ENCODE data around the gene CCDC116.
"Not testable (repeated sequence)": the region's sequence is repeated elsewhere in the genome, so short reads cannot be mapped to it uniquely, and the experiment has no call there.

Gene CCDC116

DNA sequence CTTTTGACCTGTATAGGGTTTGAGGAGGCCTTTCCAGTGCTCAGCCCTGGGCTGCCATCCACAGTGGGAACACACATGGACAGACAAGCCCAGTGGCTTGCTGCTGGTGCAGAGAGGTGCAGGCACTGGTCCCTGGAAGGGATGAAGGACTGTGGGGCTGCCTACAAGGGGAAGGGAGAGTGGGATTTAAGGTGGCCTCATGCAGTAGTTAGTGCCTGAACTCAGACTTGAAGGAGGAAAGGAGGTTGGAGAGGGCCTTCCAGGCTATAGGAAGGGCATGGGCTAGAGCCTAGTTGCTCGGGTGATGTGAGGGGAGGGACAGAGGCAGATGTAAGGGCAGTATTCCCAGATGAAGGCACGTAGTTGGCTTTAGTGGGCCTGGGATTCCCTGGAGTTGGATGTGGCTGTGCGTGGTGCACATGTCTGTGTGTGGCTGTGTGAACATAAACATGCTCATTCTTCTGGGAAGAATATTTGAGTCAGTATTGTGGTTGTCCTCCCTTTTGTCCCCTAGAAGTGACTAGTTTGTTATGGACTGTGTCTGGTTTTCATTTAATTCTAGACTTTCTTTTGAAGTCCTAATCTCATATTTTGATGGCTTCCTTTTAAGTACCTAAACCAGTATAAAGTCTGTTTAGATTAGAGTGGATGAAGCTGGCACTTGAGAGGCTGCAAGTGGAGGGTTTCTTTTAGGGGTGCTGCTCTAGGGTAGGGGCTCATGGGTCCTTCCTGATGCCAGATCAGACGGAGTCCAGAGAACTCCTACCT, 21.2 kb upstream of the CCDC116 start:
- no peak for DNase-seq

DNA sequence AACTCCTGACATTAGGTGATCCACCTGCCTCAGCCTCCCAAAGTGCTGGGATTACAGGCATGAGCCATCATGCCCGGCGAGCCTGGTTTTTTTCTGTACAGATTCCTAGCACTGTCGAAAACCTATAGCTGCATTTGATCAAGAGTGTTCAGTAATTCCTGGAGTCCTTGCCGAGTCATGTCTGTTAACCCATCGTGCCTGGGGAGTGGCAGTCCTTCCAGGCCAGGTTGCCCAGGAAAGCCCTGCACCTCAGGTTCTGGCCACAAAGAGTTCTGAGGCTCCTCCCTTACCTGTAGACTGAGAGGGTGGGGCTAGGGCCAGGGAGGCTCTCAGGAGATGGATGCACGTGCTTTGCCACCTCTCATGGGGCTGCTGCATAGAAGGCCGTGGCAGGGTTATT, 19.7 kb upstream of the CCDC116 start:
- DNase-seq, result no peak

DNA sequence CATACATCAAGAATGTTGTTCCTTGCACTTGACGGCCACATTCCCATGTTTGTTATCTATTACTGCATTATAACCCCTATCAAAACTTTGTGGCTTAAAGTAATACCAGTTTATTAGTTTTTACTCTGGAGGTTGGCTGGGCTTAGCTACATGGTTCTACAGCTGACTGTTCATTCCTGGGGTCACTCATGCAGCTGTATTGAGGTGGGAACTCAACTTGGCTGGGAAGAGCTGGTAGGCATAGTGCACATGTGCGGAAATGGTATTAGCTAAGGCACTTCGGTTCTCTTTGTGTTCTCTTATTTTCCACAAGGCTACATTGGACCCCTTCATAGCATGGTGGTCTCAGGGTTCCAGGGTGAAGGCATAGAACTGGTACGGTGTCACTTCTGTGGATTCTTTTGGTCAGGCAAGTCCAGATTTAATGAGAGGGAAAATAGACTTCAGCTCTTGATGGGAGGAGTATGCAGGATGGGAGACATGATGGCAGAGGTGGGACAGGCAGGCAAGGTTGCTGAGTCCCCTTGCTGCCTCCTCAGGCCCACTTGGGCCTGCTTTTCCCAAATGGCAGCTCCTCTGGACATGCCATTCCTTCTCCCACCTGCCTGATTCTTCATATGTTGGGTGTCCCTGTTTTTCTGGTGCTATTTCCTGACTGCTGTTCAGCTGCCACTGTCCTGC, 18.9 kb upstream of the CCDC116 start:
- DNase-seq, result no peak

DNA sequence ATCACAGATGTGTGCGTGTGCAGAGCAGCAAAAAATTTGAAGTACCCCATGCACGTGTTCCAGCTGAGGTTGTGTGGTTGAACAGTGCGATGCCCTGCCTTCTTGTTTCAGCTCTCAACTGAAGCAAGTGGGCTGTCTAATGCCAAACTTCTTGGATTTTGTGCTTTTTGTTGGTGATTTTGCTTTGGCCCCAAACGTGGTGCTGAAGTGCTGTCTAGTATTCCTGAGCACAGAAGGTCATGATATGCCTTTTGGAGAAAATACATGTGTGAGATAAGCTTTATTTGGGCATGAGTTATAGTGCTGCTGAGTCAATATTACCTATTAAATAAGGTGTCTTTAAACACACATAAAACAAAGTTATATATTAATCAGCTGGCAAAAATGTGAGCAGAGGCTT, 16.8 kb upstream of the CCDC116 start:
- DNase-seq, result no peak

DNA sequence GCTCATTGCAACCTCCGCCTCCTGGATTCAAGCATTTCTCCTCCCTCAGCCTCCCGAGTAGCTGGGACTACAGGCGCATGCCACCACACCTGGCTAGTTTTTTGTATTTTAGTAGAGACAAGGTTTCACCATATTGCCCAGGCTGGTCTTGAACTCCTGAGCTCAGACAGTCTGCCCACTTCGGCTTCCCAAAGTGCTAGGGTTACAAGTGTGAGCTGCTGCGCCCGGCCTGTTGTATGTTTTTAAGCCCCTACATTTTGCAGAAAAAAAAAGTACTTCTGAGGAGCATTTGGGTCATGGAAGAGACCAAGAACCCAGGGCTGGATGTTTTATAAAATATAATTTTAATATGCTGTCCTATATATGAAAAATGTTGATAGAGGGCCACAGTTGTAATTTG, 15.2 kb upstream of the CCDC116 start:
- not testable (repeated sequence) for DNase-seq

DNA sequence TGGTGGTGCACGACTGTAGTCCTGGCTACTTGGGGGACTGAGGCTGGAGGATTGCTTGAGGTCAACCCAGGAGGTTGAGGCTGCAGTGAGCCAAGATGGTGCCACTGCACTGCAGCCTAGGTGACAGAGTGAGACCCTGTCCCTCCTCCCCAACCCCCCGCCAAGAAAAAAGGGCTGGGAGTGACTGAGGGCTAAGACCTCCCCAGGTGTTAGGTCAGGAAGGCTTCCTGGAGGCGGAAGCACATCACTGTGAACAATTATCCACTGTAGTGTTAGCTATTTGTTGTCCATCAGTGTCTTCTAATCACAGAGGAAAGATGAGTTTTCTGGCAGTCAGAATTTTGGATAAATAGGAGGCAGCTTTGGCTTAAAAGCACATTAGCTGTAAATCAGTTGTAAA, 11.5 kb upstream of the CCDC116 start:
- no peak for DNase-seq

DNA sequence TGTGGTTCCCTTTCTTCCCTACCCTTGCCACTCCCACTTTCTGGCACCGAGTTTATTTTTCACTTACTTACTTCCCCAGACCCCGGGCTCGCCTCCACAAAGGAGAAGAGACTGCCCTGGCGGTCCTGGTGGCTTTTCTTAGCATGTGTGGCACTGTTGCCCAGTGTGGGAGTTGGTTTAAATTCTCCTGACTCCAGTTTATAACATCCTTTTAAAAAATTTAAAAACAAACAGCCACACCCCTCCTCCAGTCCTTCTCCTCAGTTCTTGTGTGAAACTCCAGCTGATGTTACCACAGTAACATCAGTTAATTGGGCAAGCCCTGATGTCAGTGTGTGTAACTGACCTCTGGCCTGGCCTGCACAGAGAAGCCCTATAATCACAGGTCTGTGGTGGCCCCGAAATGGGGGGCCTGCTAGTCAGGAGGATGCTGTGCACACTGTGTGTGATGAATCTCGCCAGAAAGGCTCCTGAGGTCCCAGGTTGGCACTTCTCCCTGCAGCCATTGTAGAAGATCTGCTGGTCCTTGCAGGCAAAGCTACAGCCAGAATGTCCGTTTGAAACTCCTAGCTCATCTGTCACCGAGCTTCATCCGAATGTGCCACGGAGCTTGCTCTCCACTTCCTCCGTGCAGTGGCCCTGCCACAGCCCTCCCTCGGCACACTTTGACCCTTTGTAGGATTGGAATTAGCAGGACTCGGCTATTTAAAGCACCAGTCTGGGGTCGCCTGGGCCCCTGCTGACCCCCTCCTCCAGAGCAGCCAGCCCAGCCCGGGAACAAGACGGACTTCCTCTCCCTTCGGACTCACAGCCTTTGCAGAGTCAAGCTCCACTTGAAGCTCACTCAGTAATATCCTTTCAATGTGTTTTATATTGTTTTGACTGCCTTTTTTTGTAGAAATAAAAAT, 10.3 kb upstream of the CCDC116 start:
- DNase-seq, result no peak

DNA sequence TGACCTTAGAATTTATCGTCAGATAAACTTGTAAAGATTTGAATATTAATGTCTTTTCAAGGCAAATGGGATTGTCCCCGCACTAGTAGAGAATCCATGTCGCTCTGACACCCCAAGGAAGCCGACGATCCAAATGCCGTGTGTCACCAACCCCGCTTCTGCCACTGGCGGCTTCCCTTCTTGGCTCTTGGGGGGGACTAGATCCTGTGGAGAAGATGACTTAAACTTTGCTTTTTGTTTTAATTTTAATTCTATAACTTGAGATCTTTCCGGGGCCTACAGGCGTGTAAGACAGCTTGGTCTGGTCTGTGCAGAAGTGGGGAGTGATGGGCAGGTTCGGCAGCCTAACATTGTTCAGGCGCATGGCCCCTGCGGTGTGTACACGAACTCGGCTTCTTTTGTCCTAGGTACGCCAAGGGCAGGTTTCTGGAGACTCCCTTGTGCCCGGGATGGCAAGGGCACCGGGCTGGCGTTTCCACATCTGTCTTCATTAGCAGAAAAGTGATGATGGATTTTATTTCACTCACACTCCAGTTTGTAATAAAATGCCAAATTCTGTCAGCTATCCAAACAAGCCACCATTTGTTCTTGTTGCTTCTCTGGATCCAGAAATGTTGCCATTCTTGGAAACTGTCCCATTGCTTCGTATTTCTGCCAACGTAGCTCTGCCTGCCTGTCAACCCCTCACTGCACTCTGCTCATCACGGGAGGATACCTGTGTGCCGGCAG, 9.5 kb upstream of the CCDC116 start:
- DNase-seq, result peak; percentile 79 to 93

DNA sequence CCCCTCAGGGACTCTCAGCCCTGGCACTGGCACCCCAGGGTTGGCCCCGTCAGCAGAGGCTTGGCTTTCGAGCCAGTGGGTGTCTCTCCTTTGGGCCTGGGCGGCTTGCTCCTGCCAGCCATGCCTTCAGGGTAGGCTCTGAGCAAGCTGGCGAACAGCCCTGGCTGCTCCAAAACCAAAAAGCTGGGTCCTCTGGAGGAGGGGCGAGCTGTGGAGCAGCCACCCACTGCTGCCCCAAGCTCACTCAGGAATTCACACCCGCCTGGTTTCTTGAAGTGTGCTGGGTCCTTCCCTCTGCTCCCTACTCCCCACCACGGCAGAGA, 9.0 kb upstream of the CCDC116 start:
- DNase-seq, result peak in 1 of 2 experiments; percentile 79

DNA sequence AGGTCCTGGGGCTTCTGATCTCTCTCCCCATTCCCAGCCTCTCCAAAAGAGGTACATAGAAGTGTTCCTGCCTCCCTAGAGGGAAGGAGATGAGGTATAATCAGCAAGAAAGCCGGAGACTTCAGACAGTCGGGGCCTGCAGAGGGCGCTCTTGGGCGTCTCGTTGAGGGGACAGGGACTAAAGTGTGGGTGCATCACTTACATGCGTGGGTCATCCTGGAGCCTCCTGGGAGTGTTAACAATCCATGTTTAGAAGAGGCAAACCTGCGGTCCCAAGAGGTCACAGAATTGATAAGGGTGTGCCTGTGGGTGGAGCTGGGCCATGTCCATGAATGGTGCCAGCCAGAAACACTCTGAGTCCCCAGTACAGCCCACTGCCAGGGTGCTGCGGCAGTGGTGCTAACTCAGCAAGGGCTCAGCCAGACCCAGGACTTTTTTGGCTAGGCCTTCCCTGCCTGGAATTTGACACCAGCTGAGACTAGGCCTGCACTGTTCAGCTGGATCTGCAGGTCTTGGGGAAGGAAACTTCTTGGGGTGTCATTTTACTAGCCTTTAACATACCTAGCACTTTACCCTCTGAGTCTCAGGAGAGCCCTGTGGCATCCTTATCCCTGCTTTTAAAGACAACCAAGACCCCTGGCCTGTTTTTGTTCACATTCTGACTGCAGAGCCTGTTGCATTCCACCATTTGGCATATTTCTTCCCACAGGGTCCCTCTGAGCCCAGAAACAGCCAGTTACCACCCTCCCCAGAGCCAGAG, 8.3 kb upstream of the CCDC116 start:
- DNase-seq, result peak in 1 of 2 experiments; percentile 51

DNA sequence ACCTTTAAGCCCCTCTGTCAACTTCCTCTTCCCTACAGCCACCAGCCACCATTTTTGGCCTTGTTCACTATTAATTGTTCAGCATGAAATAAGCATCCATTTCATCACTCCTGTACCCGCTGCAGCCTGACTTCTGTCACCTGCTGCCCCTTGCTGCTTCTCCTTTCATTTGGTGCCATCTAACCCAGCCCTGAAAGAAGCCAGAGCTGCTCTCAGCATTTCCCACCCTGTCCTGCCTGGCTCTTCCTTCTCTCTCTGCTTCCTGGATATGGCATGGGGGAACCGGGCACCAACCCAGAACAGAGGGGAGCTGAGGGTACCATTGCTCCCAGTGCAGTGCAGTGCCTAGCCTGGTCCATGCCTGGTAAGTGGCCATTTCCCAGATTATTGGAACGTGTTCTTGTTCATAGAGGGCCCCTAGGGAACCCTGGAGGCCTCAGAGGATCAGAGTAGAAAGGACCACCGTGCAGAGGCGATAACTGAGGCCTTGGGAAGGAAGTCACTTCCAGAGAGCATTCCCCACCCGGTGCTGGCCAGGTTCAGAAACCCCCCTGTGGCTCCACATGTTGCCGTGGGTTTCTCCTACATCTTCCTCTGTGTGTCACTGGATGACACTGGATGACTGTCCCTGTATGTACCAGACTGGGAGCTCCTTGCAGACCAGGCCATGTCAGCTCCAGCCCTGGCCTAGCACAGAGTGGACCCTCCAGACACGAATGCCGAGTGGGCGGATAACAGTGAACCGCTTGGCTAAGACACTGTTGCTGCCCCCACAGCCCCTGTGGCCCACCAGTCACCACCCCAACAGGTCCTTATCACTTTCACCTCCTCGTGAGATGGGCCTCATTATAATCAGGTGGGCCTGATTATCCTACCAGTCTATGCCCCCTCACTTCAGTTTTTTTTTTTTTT, 7.4 kb upstream of the CCDC116 start:
- DNase-seq, result no peak

DNA sequence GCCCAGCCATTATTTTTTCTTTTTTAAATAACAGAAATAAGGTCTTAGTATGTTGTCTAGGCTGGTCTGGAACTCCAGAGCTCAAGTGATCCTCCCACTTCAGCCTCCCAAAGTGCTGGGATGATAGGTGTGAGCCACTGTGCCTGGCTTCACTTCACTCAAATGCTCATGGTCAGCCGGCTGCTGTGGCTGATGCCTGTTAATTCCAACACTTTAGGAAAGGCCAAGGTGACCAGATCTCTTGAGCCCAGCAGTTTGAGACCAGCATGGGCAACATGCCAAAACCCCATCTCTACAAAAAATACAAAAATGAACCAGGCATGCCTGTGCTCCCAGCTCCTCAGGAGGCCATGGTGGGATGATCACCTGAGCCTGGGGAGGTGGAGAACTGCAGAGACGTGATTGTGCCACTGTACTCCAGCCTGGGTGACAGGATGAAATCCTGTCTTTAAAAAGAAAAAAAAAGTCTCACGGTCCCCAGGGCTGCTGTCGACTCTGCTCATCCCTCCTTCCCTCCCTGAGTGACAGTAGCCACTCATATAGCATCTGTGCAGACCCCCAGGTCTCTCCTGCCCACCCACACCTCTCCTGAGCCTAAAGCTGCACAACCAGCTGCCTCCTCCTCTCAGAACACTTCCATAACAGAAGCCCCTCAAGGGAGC, 6.4 kb upstream of the CCDC116 start:
- DNase-seq, result no peak

DNA sequence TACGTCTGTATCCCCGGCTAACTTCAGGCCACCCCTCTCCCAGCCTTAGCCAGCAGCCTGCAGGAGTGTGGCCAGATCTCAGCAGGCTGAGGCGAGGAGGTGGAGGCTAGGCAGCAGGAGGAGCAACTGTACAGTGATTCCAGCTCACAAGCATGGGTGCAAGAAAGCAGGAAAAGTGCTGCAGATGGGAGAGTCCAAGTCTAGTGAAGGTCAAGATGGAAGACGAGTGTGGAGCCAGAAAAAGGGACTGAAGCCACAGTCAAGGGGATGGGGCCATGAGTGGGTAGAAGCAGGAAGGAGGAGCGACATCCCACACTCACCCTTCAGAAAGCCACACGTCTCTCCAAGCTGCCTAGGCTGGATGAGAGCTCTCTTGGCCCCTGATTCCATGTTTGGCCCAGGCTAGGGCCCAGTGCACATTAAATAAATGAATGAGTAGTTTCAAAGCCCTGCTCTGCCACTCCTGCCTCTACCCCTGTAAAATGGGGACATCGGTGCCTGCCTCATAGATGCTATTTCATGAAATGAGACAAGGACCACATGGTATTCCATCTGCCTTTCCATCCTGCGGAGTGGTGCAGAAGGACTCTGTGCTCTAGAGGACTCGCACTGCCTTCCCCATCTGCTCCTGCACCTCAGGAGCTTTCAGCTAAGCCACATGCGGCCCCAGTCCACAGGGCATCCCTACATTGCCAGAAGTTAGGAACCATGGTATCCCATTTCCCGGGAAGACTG, 5.7 kb upstream of the CCDC116 start:
- DNase-seq, result peak in 1 of 2 experiments; percentile 40

DNA sequence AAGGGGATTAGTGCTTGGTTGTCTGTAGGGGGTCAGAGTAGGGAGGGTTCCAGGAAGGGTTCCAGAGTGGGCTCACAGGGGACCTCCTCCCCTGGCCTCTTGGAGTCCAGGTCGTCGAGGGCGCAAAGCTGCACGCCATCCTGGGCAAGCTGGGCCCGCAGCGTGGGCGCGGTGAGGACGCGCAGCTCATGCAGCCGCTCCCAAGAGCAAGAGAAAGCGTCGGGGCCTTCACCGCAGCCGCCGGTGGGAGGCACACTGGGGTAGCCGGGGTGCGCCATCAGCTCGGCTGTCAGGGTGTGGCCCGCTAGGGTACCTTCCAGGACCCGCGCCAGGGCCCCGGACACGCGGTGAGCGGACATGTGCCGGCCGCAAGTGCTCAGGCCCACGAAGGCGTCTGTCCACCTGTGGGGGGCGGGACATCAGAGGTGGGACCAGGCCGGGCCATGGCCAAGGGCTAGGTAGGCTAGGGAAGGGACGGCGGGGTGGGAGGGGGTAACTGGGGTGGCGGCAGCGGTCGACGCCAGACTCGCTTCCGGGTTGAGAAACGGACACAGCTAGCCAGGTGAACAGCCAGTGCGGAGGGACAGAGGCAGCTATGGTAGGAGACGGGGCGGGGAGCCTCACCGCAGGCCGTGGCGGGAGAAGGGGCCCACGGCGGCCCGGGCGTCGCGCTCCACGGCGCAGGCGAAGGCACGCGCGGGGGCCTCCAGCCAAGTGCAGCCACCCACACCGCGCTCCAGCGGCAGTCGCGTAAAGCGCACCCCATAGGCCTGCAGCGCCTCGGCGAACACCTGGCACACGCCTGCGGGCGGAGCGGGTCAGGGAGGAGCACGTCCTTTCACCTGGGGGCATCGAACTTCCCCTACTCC, 3.9 kb upstream of the CCDC116 start:
- no peak for DNase-seq

DNA sequence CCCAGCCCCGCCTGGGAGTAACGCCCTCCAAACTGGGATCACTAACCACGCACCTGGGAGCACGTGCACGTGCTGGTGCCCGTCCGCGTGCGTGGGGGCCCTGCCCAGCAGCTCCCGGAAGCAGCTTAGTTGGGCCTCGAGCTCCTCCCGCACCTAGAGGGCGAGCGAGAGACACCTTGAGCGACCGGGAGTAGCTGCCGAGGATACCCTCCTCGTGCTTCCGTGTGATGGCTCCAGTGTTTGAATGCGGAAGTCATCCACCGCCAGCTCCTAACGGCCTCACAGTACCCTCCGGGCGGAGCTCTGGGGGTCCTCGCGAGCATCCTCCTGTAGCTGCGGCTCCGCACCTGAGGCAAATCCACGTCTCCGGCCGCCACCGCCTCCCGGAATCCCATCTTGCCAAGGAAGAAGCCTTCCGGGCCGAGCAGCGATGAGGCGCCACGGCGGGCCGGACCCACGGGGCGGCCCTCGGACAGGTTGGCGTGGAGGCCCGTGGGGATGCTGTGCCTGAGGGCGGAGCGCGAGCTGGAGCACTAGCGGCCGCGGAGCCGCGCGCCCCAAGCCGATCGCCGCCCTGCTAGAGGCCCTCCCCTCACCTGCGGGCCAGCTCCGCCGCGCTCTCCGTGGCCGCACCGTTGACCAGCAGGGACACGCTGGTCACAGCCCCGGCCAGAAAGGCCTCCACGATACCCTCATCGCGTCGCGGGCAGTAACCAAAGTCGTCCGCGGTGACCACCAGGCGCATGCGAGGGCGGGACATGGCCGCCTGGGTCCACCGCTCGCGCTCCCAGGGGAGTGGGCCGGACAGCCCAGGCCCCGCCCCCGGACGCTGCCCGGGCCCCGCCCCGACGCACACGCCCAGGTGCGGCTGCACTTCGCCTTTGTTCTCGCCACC, 3.1 kb upstream of the CCDC116 start, which contains the start of gene YDJC:
TSS of gene YDJC (minus strand) at position 768 of the 895 bp plus-strand sequence. CDS start at position 760, 8 bp downstream.
- DNase-seq, result peak; percentile 86 to 97

DNA sequence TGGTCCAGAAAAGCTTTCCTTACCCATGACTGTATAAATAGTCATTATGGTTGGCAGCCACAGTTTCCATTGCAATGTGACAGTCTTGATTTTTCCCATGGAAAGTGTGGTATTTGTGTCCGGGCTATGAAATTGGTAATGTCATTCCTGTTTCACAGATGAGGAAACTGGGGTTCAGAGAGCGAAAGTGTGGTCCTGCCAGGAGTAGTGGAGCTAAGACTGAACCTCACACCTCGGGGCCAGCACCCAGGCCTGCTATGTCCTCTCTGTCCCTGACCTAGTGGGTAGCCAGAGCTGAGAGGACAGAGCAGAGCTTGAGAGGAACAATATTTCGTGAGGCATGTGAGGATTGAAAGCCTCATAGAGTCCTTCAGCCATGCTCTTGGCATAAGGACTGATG, 1.5 kb upstream of the CCDC116 start:
- DNase-seq, result no peak

DNA sequence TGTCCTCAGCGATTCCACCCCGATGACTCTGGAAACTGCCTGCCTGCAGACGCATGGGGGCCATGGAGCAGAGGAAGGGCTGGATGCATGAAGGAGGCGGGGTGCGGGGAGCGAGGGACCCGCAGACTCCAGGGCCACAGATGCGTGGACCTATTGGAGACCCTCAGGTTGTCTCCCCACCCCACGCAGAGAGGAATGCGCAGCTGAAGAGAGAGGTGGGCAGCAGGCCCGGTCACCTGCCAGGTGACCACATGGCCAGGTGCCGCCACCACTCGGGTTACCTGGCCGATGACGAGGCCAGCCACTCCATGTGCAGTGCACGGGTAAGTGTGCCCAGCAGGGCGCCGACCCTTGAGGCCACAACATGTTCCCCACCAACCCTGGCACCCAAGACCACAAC, 371 bp downstream of the CCDC116 start:
- no peak for DNase-seq

DNA sequence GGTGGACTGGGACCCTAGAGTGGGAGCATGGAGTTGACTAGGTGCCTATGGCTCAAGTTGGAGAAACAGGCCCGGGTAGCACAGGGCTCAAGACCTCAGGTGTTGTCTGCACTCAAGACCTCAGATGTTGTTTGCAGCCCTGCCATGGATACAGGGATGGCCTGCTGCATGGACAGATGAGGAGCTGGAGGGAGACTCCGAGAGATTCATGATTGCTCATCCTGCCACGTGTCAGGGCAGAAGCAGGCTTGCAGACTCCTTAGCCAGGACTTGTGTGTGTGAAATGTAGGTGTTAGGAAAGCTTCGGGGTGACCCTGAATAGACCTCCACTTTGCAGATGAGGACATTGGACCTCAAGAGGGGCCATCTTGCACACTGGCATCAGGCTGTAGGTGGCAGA, 921 bp downstream of the CCDC116 start:
- DNase-seq, result no peak

All from NCI-H446 (cell line).